ENCODE measurements around the gene EPHB4.

The EPHB4 gene

GRCh38 chr7:100835903-100836811 is 8.8 kb upstream of the EPHB4 start:
- TF ChIP-seq CTCF (IDR thresholded peaks at IDR 0.05) = no peak
- Histone ChIP-seq H3K27ac (peak overlapping the region in 1 of 2 donors; percentile 80), H3K4me3 (peak overlapping the region; percentile 63)
- DNase-seq (ENCODE audit: low spot score) = no peak

- Histone ChIP-seq H3K4me3 (no peak overlapping the region), H3K27ac (no peak overlapping the region)
- no peak for DNase-seq (ENCODE audit: low spot score)
- no peak for TF ChIP-seq CTCF (IDR thresholded peaks at IDR 0.05)
These were observed 4.9 kb upstream of the EPHB4 start for GRCh38 chr7:100832281-100832633.

GRCh38 chr7:100830396-100830795 is 3.1 kb upstream of the EPHB4 start:
- H3K27ac ChIP-seq = no peak overlapping the region
- H3K4me3 ChIP-seq = no peak overlapping the region
- DNase-seq (ENCODE audit: low spot score) = no peak
- no peak for TF ChIP-seq CTCF (IDR thresholded peaks at IDR 0.05)

GRCh38 chr7:100829150-100829716 is 1.9 kb upstream of the EPHB4 start:
- H3K4me3 ChIP-seq = no peak overlapping the region
- no peak for TF ChIP-seq CTCF (IDR thresholded peaks at IDR 0.05)
- H3K27ac ChIP-seq = peak overlapping the region in 1 of 2 donors; percentile 9
- DNase-seq (ENCODE audit: low spot score) = no peak

GRCh38 chr7:100826514-100827329 is 601 bp downstream of the EPHB4 start:
- peak overlapping the region in 1 of 2 donors; percentile 81 for H3K27ac ChIP-seq
- H3K4me3 ChIP-seq = peak overlapping the region; percentile 76
- TF ChIP-seq CTCF (IDR thresholded peaks at IDR 0.05) = no peak
- DNase-seq (ENCODE audit: low spot score) = no peak

DNA sequence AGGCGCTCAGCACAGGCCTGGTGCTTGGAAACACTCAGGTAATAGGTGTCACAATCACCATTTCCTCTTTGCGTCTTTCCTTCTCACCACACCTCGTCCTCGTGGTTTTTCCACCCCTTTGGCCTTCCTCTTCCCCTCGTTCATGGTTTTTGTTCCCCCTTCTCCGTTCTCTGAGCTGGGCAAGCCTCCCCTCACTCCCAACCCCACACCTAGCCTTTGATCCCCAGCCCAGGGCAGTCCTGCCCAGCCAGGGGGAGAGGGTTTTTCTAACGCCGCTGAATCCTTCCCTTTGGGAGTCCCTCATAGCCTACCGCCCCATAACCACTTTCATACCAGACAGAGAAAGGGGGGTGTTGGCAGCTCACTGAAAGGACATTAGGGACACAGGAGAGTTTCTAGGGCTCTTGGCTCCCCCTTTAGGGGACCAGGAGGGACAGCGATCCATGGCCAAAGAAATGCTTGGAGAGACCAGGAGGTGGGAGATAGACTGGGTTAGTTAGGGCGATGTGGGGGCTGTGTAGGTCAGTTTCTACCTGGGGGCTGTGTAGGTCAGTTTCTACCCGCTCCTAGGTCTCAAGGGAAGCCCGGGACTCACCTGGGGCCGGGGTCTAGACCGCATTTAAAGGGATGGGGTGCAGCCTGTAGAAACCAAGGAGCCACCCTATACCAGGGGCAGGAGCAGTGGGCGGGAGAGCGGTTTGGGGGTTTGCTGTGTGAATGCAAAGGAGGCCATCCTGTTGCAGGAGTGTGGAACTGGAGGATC is 1.4 kb downstream of the EPHB4 start:
- H3K4me3 ChIP-seq = peak overlapping the region; percentile 76
- peak overlapping the region in 1 of 2 donors; percentile 81 for H3K27ac ChIP-seq
- TF ChIP-seq CTCF (IDR thresholded peaks at IDR 0.05) = no peak
- no peak for DNase-seq (ENCODE audit: low spot score)
